HL-60 (cell line): ENCODE data around the gene WWOX.

Experiments
- DNase-seq, 2 experiments: peaks; one replicate each; pipeline ENCODE4 v3.0.0-alpha.2; 2010 to 2020; ENCODE audit warnings: low read depth in 1 of 2, low spot score in 1 of 2
- H3K27ac ChIP-seq: fragments of 250-450 bp; sonication (Bioruptor Pico); replicated peaks from 2 replicates; pipeline ENCODE4 v1.5.1; 2020; ENCODE audit warnings: mild to moderate bottlenecking, moderate library complexity
- H3K27me3 ChIP-seq: fragments of 250-450 bp; sonication (Bioruptor Pico); 2 replicates; pipeline ENCODE4 v1.5.1; 2021; ENCODE audit warnings: mild to moderate bottlenecking, moderate library complexity; ENCODE audit not compliant: insufficient read depth, poor library complexity, severe bottlenecking
- H3K4me3 ChIP-seq: replicated peaks from 2 replicates; pipeline ENCODE4 v1.5.1; 2011; ENCODE audit warnings: mild to moderate bottlenecking, control low read depth, low read length; ENCODE audit not compliant: insufficient read depth
- CTCF ChIP-seq: IDR thresholded peaks from one replicate; pipeline ENCODE4 v1.5.1; 2011; ENCODE audit warnings: low read length, control low read depth, inconsistent platforms; ENCODE audit not compliant: insufficient read depth
- GABPA ChIP-seq: IDR thresholded peaks from 2 replicates; pipeline ENCODE4 v1.6.1; 2012; ENCODE audit warnings: low read depth
- POLR2AphosphoS5 ChIP-seq: IDR thresholded peaks from 2 replicates; pipeline ENCODE4 v1.6.1; 2012; ENCODE audit warnings: low read depth
- REST ChIP-seq: IDR thresholded peaks from 2 replicates; pipeline ENCODE4 v1.6.1; 2012; ENCODE audit warnings: low read depth; ENCODE audit not compliant: insufficient replicate concordance
- SPI1 ChIP-seq: IDR thresholded peaks from 2 replicates; pipeline ENCODE4 v1.6.1; 2012; ENCODE audit warnings: low read depth, mild to moderate bottlenecking, borderline replicate concordance

Gene WWOX

GRCh38 chr16:78654929-78655328, 555.5 kb downstream of the WWOX start:
- Histone ChIP-seq H3K27ac (no peak overlapping the region), H3K27me3 (no peaks in the 10 kb centered on the region), H3K4me3 (no peak overlapping the region)
- no peak for TF ChIP-seq POLR2AphosphoS5
- no peak for TF ChIP-seq REST
- no peak for TF ChIP-seq SPI1
- DNase-seq, result no peak

DNA sequence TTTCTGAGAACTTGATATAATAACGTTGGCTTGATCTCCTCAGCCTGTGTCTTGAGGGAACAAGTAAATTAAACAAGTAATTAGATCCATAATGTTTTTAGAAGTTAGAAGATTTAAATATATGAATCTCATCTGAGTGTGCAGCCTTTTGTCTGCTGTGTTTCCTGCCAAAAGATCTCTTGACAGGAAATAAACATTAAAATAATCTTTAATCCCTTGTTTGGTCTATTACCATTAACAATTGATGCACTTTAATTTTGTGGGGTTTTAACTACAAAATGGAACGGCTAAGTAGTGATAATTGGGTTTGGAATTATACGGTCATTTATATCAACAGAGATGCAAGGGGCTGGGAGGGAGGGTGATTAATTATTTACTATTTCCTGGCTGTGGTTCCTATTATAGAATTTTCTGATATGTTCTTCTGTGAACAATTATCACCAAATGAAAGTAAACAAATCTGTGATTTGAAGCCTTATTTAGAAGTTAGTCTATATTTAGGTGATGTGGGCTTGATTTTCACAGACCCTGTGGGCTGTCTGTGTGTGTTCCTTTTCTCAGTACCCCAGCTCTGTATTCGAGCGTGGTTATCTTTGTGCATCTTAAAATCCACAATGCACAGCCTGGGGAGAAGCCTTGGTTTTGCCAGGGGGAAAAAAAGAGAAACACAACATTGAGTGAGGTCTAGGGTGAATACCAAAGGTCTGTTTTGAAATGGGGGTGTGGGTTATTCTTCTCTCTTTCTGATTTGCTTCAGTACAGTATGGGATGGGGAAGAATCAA, 556.1 kb downstream of the WWOX start:
- H3K4me3 ChIP-seq, result no peak overlapping the region
- TF ChIP-seq GABPA, result no peak
- no peak for TF ChIP-seq POLR2AphosphoS5
- no peak for TF ChIP-seq SPI1
- TF ChIP-seq REST, result no peak
- no peak for TF ChIP-seq CTCF
- no peaks in the 10 kb centered on the region for H3K27me3 ChIP-seq
- H3K27ac ChIP-seq, result no peak overlapping the region
- no peak for DNase-seq

- Histone ChIP-seq H3K4me3 (no peak overlapping the region), H3K27ac (no peak overlapping the region), H3K27me3 (no peaks in the 10 kb centered on the region)
- no peak for TF ChIP-seq GABPA
- no peak for TF ChIP-seq SPI1
- DNase-seq, result no peak
Measured at GRCh38 chr16:78656887-78657286, 557.4 kb downstream of the WWOX start.

DNA sequence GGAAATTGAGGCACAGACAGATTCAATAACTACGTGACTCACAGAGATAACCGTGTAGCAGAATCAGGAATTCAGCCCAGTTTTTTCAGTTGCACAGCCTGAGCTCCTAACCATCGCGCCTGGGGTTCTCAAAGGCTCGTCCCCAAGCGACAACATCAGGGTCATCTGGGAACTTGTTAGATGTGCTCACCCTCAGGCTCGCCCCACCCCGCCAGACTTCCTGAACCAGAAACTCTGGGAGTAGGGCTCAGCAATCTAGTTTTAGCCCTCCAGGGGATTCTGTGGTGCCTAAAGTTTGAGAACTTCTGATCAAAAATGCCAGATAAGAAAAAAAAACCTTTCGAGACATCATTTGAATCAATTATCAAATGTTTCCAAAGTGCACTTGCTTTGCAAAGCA, 559.8 kb downstream of the WWOX start:
- H3K27ac ChIP-seq, result no peak overlapping the region

More for the DNA sequence above, 559.8 kb downstream of the WWOX start:
- TF ChIP-seq POLR2AphosphoS5 (no peak), SPI1 (no peak), GABPA (no peak), CTCF (no peak), REST (no peak)
- Histone ChIP-seq H3K27me3 (no peaks in the 10 kb centered on the region), H3K4me3 (no peak overlapping the region)
- no peak for DNase-seq
